UCSD-AML1 (cell line): ENCODE measurements around the gene SAMD3.
"Not testable (repeated sequence)": the region's sequence is repeated elsewhere in the genome, so short reads cannot be mapped to it uniquely, and the experiment has no call there.

ENCODE experiments used
- DNase-seq: peaks from one replicate; lab custom pipeline; 2025; ENCODE audit not compliant: unreplicated experiment; lab: John Stamatoyannopoulos, UW

SAMD3 gene

GRCh38 chr6:130182466-130182865, 40.3 kb downstream of the SAMD3 start:
- DNase-seq, result no peak

- DNase-seq, result no peak
These were observed 44.1 kb downstream of the SAMD3 start for GRCh38 chr6:130178692-130179091.

- DNase-seq, result no peak
These were observed 46.4 kb downstream of the SAMD3 start for GRCh38 chr6:130176378-130176777.

GRCh38 chr6:130173377-130174004, 49.3 kb downstream of the SAMD3 start:
- not testable (repeated sequence) for DNase-seq

GRCh38 chr6:130170160-130170559, 52.6 kb downstream of the SAMD3 start:
- DNase-seq, result not testable (repeated sequence)

- DNase-seq, result no peak
These were observed 55.1 kb downstream of the SAMD3 start for GRCh38 chr6:130167655-130168054.

GRCh38 chr6:130164251-130164650, 58.5 kb downstream of the SAMD3 start:
- no peak for DNase-seq

- DNase-seq, result no peak
These were observed 59.5 kb downstream of the SAMD3 start for GRCh38 chr6:130163266-130163665.

GRCh38 chr6:130162421-130162820, 60.3 kb downstream of the SAMD3 start:
- DNase-seq, result no peak

- DNase-seq, result no peak
These were observed 60.9 kb downstream of the SAMD3 start for GRCh38 chr6:130161683-130162404.

- DNase-seq, result no peak
These were observed 62.8 kb downstream of the SAMD3 start for GRCh38 chr6:130159956-130160355.

GRCh38 chr6:130158548-130158947, 64.2 kb downstream of the SAMD3 start:
- no peak for DNase-seq

- no peak for DNase-seq
These were observed 64.7 kb downstream of the SAMD3 start for GRCh38 chr6:130158056-130158455.

GRCh38 chr6:130156908-130157307, 65.8 kb downstream of the SAMD3 start:
- no peak for DNase-seq

- no peak for DNase-seq
These were observed 69.7 kb downstream of the SAMD3 start for GRCh38 chr6:130152908-130153510.

- DNase-seq, result no peak
These were observed 71.8 kb downstream of the SAMD3 start for GRCh38 chr6:130150906-130151305.

GRCh38 chr6:130149016-130149415, 73.7 kb downstream of the SAMD3 start:
- DNase-seq, result not testable (repeated sequence)

- no peak for DNase-seq
These were observed 74.6 kb downstream of the SAMD3 start for GRCh38 chr6:130148181-130148580.

GRCh38 chr6:130147111-130147510, 75.6 kb downstream of the SAMD3 start:
- no peak for DNase-seq

GRCh38 chr6:130143709-130144108, 79.0 kb downstream of the SAMD3 start:
- no peak for DNase-seq

GRCh38 chr6:130140084-130140483, 82.7 kb downstream of the SAMD3 start:
- DNase-seq, result no peak

- DNase-seq, result no peak
These were observed 83.9 kb downstream of the SAMD3 start for GRCh38 chr6:130138909-130139242.
